HUES64 (cell line): ENCODE measurements around the gene AKIRIN2.
A peak's percentile ranks its signal among the peaks of the same experiment; 100 is the strongest.

Experiments
- H3K27ac ChIP-seq: 2 replicates; pipeline ENCODE4 v1.7.0; 2013; ENCODE audit warnings: low read depth, low read length, inconsistent platforms
- H3K27me3 ChIP-seq: 2 replicates; pipeline ENCODE4 v1.6.1; 2013; ENCODE audit warnings: mild to moderate bottlenecking, low read length; ENCODE audit not compliant: insufficient read depth
- H3K36me3 ChIP-seq: 2 replicates; pipeline ENCODE4 v1.6.1; 2013; ENCODE audit warnings: mild to moderate bottlenecking, low read length; ENCODE audit not compliant: insufficient read depth
- H3K4me1 ChIP-seq: 2 replicates; pipeline ENCODE4 v1.6.1; 2013; ENCODE audit warnings: mild to moderate bottlenecking, low read length, moderate library complexity; ENCODE audit not compliant: insufficient read depth
- H3K4me3 ChIP-seq: 2 replicates; pipeline ENCODE4 v1.5.1; 2013; ENCODE audit warnings: mild to moderate bottlenecking, low read length, moderate library complexity
- H3K9ac ChIP-seq: 2 replicates; pipeline ENCODE4 v1.6.1; 2013; ENCODE audit warnings: mild to moderate bottlenecking, low read depth, low read length
- H3K9me3 ChIP-seq: 2 replicates; pipeline ENCODE4 v1.6.1; 2013; ENCODE audit warnings: low read depth, low read length; ENCODE audit not compliant: insufficient read depth
- WGBS: fragments of 150-250, 120-280 bp; methylation state at CpG from one replicate; pipeline ENCODE4 v1.1.7; 2013; ENCODE audit warnings: missing lambda C conversion rate; 5-methylcytosine and 5-hydroxymethylcytosine counted together

AKIRIN2 gene

GRCh38 chr6:87731080-87731479 lies 29.0 kb upstream of the AKIRIN2 start:
- H3K4me1 ChIP-seq: no peaks in the 10 kb centered on the region
- no peaks in the 10 kb centered on the region for H3K27me3 ChIP-seq
- H3K27ac ChIP-seq: no peak overlapping the region
- H3K36me3 ChIP-seq: no peaks in the 10 kb centered on the region
- H3K9ac ChIP-seq: no peak overlapping the region
- no peaks in the 10 kb centered on the region for H3K9me3 ChIP-seq
- H3K4me3 ChIP-seq: no peak overlapping the region

DNA sequence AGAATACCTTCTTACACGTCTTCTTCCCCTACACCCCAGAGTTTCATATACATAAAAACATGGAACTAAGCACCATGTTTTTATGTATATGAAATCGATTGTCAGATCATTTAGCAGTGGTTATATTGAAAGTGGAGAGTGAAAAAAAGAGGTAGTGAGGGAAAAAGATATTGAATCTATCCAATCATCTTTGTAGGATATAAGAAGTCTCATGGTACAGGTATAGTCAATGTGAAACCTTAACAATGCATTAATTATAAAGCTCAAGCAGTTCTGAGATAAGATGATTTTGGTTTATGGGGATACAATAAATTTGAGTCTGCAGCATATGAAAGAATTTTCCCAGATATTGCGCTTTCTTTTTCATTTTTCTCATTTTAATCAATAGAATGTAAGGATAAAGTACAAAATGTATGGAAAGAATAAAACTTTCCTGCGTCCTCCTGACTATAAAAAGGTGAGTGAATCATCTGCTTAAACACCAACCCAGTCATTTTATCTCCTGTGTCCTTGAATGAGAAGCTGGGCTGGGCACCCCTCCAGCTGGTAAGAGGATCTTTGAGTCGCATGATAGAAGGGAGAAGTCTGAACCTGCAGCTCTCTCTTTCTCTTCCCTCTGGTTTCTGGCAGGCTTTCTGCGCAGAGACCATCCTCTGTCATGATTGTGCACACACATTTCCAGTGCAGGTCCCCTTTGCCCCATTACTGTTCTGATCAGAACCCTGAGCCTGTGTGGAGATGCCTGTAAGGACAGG lies 28.1 kb upstream of the AKIRIN2 start:
- Histone ChIP-seq H3K36me3 (no peaks in the 10 kb centered on the region), H3K27me3 (no peaks in the 10 kb centered on the region), H3K27ac (no peak overlapping the region), H3K4me3 (no peak overlapping the region), H3K9ac (no peak overlapping the region), H3K9me3 (no peaks in the 10 kb centered on the region), H3K4me1 (no peaks in the 10 kb centered on the region)
- WGBS: 86% methylated on average over 4 of the region's 6 CpGs

DNA sequence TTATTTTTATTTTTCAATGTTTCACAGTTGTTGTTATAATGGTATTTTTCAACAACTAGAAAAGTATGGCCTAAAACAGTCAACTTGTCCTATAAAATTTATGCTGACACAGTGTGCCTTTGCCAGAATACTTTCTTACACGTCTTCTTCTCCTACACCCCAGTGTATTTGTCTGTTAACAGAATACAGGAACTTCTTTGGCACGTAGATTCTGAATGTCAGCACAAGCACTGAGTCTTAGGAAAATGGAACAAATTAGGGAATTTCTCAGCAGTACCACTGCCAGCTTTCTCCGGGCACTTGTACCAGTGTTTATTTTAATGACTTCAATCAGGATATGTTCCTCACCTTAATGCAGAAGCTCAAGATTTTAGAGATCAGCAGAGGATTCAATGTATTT lies 26.7 kb upstream of the AKIRIN2 start:
- Histone ChIP-seq H3K9ac (no peak overlapping the region), H3K27ac (no peak overlapping the region), H3K36me3 (no peaks in the 10 kb centered on the region), H3K4me1 (peaks cover 3% of the 10 kb centered on the region; the same call in 1 of the 2 replicates), H3K4me3 (no peak overlapping the region), H3K9me3 (no peaks in the 10 kb centered on the region), H3K27me3 (no peaks in the 10 kb centered on the region)
- WGBS: 93% methylated on average over 3 of the region's 3 CpGs

GRCh38 chr6:87724983-87725811 lies 23.2 kb upstream of the AKIRIN2 start:
- H3K27ac ChIP-seq: no peak overlapping the region
- H3K4me1 ChIP-seq: peaks cover 13% of the 10 kb centered on the region
- WGBS: 97% methylated on average over 4 of the region's 4 CpGs
- no peaks in the 10 kb centered on the region for H3K36me3 ChIP-seq
- H3K9me3 ChIP-seq: no peaks in the 10 kb centered on the region
- no peak overlapping the region for H3K4me3 ChIP-seq
- H3K9ac ChIP-seq: no peak overlapping the region
- H3K27me3 ChIP-seq: no peaks in the 10 kb centered on the region

- no peaks in the 10 kb centered on the region for H3K27me3 ChIP-seq
- H3K36me3 ChIP-seq: no peaks in the 10 kb centered on the region
- H3K4me1 ChIP-seq: peaks cover 13% of the 10 kb centered on the region
- no peak overlapping the region for H3K4me3 ChIP-seq
- WGBS: 75% methylated on average over 7 of the region's 8 CpGs
- no peaks in the 10 kb centered on the region for H3K9me3 ChIP-seq
- H3K27ac ChIP-seq: peak overlapping the region; percentile 20
- H3K9ac ChIP-seq: peak overlapping the region; percentile 39; the same call in 1 of the 2 replicates
Observed at GRCh38 chr6:87723170-87724078, 21.4 kb upstream of the AKIRIN2 start.

DNA sequence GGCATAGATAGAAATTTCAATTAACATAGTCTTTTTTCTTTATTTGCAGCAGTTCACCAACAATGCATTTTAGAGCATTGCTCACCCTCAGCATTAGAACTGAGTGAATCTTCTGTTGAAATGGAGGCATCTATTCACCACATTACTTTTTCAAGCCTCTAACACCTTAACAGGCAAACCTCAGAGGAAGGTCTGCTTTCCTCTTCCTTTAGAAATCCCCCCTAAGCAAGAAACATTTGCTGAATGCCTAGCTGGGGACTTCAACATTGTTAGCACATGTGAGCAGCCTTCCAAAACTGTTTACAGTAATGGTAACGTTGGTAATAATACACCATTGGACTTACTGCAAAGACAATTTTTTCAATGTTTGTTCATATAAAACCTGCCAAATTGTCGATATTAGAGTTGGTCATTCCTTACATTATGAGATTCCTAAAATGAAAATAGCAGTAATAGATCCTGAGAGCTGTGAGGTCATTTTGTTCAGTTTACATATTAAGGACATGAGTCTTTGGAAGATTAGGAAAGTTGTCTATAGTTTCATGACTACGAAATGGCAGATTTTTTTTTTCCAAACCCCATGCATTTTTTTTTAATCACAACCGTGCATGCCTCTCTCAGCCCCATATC lies 20.6 kb upstream of the AKIRIN2 start:
- H3K27ac ChIP-seq: peak overlapping the region; percentile 8; the same call in 1 of the 2 replicates
- H3K4me3 ChIP-seq: no peak overlapping the region
- peak overlapping the region; percentile 39; the same call in 1 of the 2 replicates for H3K9ac ChIP-seq
- H3K4me1 ChIP-seq: peaks cover 13% of the 10 kb centered on the region
- H3K27me3 ChIP-seq: no peaks in the 10 kb centered on the region
- H3K9me3 ChIP-seq: no peaks in the 10 kb centered on the region
- 82% methylated on average over 4 of the region's 4 CpGs for WGBS
- H3K36me3 ChIP-seq: no peaks in the 10 kb centered on the region

GRCh38 chr6:87721311-87721710 lies 19.3 kb upstream of the AKIRIN2 start:
- Histone ChIP-seq H3K27ac (no peak overlapping the region), H3K9ac (no peak overlapping the region), H3K36me3 (no peaks in the 10 kb centered on the region), H3K27me3 (no peaks in the 10 kb centered on the region), H3K4me1 (peaks cover 13% of the 10 kb centered on the region), H3K4me3 (no peak overlapping the region), H3K9me3 (no peaks in the 10 kb centered on the region)
- WGBS: 53% methylated on average over 1 of the region's 1 CpG

- H3K36me3 ChIP-seq: no peaks in the 10 kb centered on the region
- H3K4me1 ChIP-seq: peaks cover 18% of the 10 kb centered on the region
- H3K9me3 ChIP-seq: no peaks in the 10 kb centered on the region
- H3K9ac ChIP-seq: no peak overlapping the region
- no peak overlapping the region for H3K4me3 ChIP-seq
- H3K27ac ChIP-seq: no peak overlapping the region
- WGBS: 93% methylated on average over 9 of the region's 9 CpGs
- H3K27me3 ChIP-seq: no peaks in the 10 kb centered on the region
Observed at GRCh38 chr6:87718662-87719433, 16.8 kb upstream of the AKIRIN2 start.

- Histone ChIP-seq H3K36me3 (no peaks in the 10 kb centered on the region), H3K9me3 (no peaks in the 10 kb centered on the region), H3K4me3 (no peak overlapping the region), H3K9ac (no peak overlapping the region), H3K27me3 (no peaks in the 10 kb centered on the region), H3K4me1 (peaks cover 6% of the 10 kb centered on the region), H3K27ac (no peak overlapping the region)
- WGBS: 93% methylated on average over 4 of the region's 4 CpGs
Observed at GRCh38 chr6:87716928-87717614, 15.0 kb upstream of the AKIRIN2 start.
